Measurements from ENCODE around the gene NDUFB10. TPM values are rescaled to one million over a fixed set of nuclear protein-coding genes. Genes with fewer than 3 reads are reported as not detected.

The NDUFB10 gene
- total RNA-seq, 1 donor from 2014 or later, result 123 TPM

GRCh38 chr16:1965396-1966001 is 6.2 kb downstream of the NDUFB10 start:
- intact Hi-C loops (cut with micrococcal nuclease), result loop anchor here (2.0 kb wide), 2 partner anchors 23 to 25 kb away; partner anchors contain the start of gene MSRB1

- intact Hi-C loops (cut with micrococcal nuclease), result no loop called here
These were observed 7.1 kb downstream of the NDUFB10 start, which contains the start of gene RNF151 for GRCh38 chr16:1966460-1966859. RNF151 (plus strand) TSS chr16:1966856; CDS start chr16:1966882, 26 bp downstream.

GRCh38 chr16:1968146-1968953 is 9.0 kb downstream of the NDUFB10 start:
- intact Hi-C loops (cut with micrococcal nuclease), result no loop called here

DNA sequence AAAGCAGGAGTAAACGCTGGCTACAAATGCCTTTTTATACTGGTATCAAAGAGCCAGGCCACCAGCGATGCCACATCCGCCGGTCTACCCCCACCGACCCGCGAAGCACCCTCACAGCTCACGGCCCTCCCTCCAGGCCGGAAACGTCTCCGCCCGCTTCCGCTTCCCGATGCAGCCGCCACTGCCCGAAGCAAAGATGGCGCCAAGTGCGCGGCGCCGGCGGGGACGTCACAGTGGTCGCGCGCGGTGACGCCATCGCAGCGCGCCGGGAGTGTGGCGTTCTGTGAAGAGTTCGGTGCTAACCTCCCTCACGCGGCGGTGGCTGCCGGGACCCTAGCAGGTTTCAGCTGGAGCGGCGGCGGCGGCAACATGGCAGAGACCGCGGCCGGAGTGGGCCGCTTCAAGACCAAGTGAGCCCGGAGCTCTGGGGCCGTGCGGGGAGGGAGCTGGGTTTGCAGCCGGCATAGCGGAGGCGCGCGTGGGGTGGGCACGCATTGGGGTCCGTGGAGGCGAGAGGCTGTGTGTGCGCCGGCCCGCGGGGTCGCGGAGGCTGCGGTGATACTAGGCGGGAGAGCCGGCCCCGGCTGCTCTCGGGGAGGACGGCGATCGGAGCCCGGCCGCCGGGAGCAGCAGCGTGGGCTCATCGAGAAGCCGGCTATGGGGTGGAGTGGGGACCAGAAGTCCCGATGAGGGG is 12.6 kb downstream of the NDUFB10 start, which contains the start of gene TBL3:
TSS of gene TBL3 (plus strand) at position 258 of the 694 bp plus-strand sequence. CDS start at position 370, 112 bp downstream.
- intact Hi-C loops (cut with micrococcal nuclease), result loop anchor here (1.0 to 5.0 kb wide), 3 partner anchors 8 to 35 kb away; partner anchors contain the start of genes GFER, RPS2 and ZNF598

- intact Hi-C loops (cut with micrococcal nuclease), result loop anchor here (1.0 to 5.0 kb wide), 3 partner anchors 8 to 35 kb away; partner anchors contain the start of genes GFER, RPS2 and ZNF598
These were observed 13.1 kb downstream of the NDUFB10 start for GRCh38 chr16:1972490-1972877.

GRCh38 chr16:1973461-1974156 is 14.3 kb downstream of the NDUFB10 start:
- intact Hi-C loops (cut with micrococcal nuclease), result loop anchor here (5.0 kb wide), 1 partner anchor 34 kb away; the partner anchor contains the start of gene ZNF598

DNA sequence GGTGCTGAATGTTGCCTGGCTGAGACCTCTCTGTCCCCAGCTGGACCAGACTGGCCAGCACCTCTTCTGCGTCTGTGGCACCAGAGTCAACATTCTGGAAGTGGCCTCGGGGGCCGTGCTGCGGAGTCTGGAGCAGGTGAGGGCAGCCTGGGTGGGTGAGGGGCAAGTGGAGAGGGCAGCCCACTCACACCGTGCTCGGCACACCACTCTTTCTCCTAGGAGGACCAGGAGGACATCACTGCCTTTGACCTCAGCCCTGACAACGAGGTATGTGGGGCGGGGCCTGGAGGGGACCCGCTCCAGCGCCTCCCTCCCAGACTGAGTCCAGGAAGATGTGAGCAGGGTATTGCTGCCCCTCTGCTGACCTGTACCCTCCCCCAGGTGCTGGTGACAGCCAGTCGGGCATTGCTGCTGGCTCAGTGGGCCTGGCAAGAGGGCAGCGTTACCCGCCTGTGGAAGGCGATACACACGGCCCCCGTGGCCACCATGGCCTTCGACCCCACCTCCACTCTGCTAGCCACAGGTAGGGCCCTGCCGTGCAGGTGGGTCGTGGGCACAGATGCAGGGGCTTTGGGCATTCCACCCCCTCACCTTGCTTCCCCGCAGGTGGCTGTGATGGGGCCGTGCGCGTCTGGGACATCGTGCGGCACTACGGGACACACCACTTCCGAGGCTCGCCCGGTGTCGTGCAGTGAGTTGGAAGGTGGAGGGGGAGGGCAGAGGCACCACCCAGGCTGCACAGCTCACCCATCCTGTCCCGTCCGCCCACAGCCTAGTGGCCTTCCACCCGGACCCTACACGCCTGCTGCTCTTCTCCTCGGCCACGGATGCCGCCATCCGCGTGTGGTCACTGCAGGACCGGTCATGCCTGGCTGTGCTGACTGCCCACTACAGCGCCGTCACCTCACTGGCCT is 15.1 kb downstream of the NDUFB10 start:
- intact Hi-C loops (cut with micrococcal nuclease), result loop anchor here (5.0 kb wide), 1 partner anchor 33 kb away; the partner anchor contains the start of gene ZNF598

DNA sequence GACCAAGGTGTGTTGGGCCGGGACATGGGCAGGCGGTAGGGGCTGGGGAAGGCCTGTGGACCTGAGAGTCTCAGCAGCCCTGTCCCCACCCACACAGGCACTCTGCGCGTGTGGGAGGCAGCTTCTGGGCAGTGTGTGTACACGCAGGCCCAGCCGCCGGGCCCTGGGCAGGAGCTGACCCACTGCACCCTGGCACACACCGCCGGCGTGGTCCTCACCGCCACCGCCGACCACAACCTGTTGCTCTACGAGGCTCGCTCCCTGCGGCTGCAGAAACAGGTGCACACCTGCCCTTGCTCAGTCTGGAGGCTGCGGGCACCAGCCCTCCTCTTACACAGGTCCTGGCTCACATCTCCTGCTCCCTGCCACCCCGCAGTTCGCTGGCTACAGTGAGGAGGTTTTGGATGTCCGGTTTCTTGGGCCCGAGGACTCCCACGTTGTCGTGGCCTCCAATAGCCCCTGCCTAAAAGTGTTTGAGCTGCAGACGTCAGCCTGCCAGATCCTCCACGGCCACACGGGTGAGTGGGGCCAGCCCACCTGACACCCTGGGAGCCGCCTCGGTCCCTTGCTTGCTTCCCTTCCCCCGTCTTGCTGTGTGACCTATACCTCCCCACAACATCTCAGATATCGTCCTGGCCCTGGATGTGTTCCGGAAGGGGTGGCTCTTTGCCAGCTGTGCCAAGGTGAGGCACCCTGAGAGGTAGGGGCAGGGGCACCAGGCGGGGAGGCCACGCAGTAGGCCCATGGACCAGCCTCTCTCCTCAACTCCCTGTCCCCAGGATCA is 16.3 kb downstream of the NDUFB10 start:
- intact Hi-C loops (cut with micrococcal nuclease), result no loop called here

GRCh38 chr16:1976216-1976520 is 16.8 kb downstream of the NDUFB10 start:
- intact Hi-C loops (cut with micrococcal nuclease), result no loop called here

GRCh38 chr16:1976951-1977874 is 17.9 kb downstream of the NDUFB10 start:
- intact Hi-C loops (cut with micrococcal nuclease), result no loop called here

DNA sequence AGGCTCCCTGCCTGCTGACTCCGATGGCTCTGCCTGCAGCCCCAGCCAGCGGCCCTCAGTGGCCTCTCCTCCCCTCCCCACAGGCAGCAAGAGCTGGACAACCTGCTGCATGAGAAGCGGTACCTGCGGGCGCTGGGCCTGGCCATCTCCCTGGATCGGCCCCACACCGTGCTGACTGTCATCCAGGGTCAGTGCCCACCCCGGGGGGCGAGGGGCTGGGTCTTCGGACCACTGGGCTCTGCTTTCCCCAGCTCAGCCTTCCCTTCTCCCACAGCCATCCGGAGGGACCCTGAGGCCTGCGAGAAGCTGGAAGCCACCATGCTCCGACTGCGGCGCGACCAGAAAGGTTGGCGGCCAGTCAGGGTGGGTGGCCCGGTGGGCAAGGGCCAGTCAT is 18.5 kb downstream of the NDUFB10 start:
- intact Hi-C loops (cut with micrococcal nuclease), result no loop called here

- intact Hi-C loops (cut with micrococcal nuclease), result no loop called here
These were observed 19.3 kb downstream of the NDUFB10 start for GRCh38 chr16:1978476-1979120.

GRCh38 chr16:1979271-1980029 is 20.1 kb downstream of the NDUFB10 start:
- intact Hi-C loops (cut with micrococcal nuclease), result no loop called here

- intact Hi-C loops (cut with micrococcal nuclease), result no loop called here
These were observed 20.9 kb downstream of the NDUFB10 start for GRCh38 chr16:1980030-1980769.

GRCh38 chr16:1980770-1981087 is 21.4 kb downstream of the NDUFB10 start:
- intact Hi-C loops (cut with micrococcal nuclease), result no loop called here

GRCh38 chr16:1981398-1981836 is 22.1 kb downstream of the NDUFB10 start, which contains the start of gene NOXO1:
NOXO1 (minus strand) TSS chr16:1981469; CDS start chr16:1981179, 290 bp downstream.
- intact Hi-C loops (cut with micrococcal nuclease), result no loop called here
